Mesendoderm (in vitro differentiated cells): ENCODE results near the gene SLC30A1.

Source experiments
- DNase-seq: peaks from one replicate; pipeline ENCODE4 v3.0.0; 2013
- H2AK5ac ChIP-seq: 2 replicates; pipeline ENCODE4 v1.6.1; 2013; ENCODE audit warnings: low read length, inconsistent platforms
- H2BK120ac ChIP-seq: 2 replicates; pipeline ENCODE4 v1.6.1; 2013; ENCODE audit warnings: low read depth, mild to moderate bottlenecking, low read length, moderate library complexity, mixed read lengths
- H2BK15ac ChIP-seq: replicated peaks from 2 replicates; pipeline ENCODE4 v1.6.1; 2013; ENCODE audit warnings: low read depth, mild to moderate bottlenecking, moderate library complexity
- H2BK5ac ChIP-seq: 2 replicates; pipeline ENCODE4 v1.6.1; 2013; ENCODE audit warnings: low read length, inconsistent platforms
- H3K18ac ChIP-seq: 2 replicates; pipeline ENCODE4 v1.6.1; 2013; ENCODE audit warnings: mild to moderate bottlenecking, low read length, mixed read lengths
- H3K23ac ChIP-seq: one replicate; pipeline ENCODE4 v1.6.1; 2013; ENCODE audit warnings: low read length
- H3K27ac ChIP-seq: 2 replicates; pipeline ENCODE4 v1.5.1; 2013; ENCODE audit warnings: low read depth, mild to moderate bottlenecking, inconsistent platforms, low read length, moderate library complexity
- H3K27me3 ChIP-seq: 2 replicates; pipeline ENCODE4 v1.6.1; 2013; ENCODE audit warnings: low read length, control low read depth, mild to moderate bottlenecking, inconsistent platforms; ENCODE audit not compliant: insufficient read depth, poor library complexity
- H3K36me3 ChIP-seq: 2 replicates; pipeline ENCODE4 v1.6.1; 2013; ENCODE audit warnings: low read length, inconsistent platforms; ENCODE audit not compliant: control insufficient read depth, insufficient read depth
- H3K4ac ChIP-seq: one replicate; pipeline ENCODE4 v1.6.1; 2013; ENCODE audit warnings: low read depth, mild to moderate bottlenecking, low read length, moderate library complexity
- H3K4me1 ChIP-seq: 2 replicates; pipeline ENCODE4 v1.6.1; 2013; ENCODE audit warnings: low read depth, low read length, inconsistent platforms; ENCODE audit not compliant: control insufficient read depth
- H3K4me2 ChIP-seq: 2 replicates; pipeline ENCODE4 v1.6.1; 2013; ENCODE audit warnings: low read length
- H3K4me3 ChIP-seq: 2 replicates; pipeline ENCODE4 v1.5.1; 2013; ENCODE audit warnings: mild to moderate bottlenecking, low read length
- H3K56ac ChIP-seq: one replicate; pipeline ENCODE4 v1.6.1; 2013; ENCODE audit warnings: low read length
- H3K79me1 ChIP-seq: 2 replicates; pipeline ENCODE4 v1.6.1; 2013; ENCODE audit warnings: low read length, inconsistent platforms
- H3K79me2 ChIP-seq: 2 replicates; pipeline ENCODE4 v1.6.1; 2013; ENCODE audit warnings: mild to moderate bottlenecking, low read length; ENCODE audit not compliant: control insufficient read depth, insufficient read depth
- H3K9ac ChIP-seq: 2 replicates; pipeline ENCODE4 v1.6.1; 2013; ENCODE audit warnings: low read length, inconsistent platforms
- H4K5ac ChIP-seq: one replicate; pipeline ENCODE4 v1.6.1; 2013; ENCODE audit warnings: low read length
- H4K8ac ChIP-seq: one replicate; pipeline ENCODE4 v1.6.1; 2013; ENCODE audit warnings: low read depth, mild to moderate bottlenecking, control low read depth, low read length, moderate library complexity
- WGBS: extraction: QIAGEN DNeasy Blood & Tissue Kit; methylation state at CpG from one replicate; pipeline ENCODE4 v1.1.7; 2013; ENCODE audit warnings: low lambda C conversion rate, missing lambda C conversion rate; ENCODE audit not compliant: insufficient coverage; ENCODE audit errors: extremely low coverage; 5-methylcytosine and 5-hydroxymethylcytosine counted together

Gene SLC30A1

DNA sequence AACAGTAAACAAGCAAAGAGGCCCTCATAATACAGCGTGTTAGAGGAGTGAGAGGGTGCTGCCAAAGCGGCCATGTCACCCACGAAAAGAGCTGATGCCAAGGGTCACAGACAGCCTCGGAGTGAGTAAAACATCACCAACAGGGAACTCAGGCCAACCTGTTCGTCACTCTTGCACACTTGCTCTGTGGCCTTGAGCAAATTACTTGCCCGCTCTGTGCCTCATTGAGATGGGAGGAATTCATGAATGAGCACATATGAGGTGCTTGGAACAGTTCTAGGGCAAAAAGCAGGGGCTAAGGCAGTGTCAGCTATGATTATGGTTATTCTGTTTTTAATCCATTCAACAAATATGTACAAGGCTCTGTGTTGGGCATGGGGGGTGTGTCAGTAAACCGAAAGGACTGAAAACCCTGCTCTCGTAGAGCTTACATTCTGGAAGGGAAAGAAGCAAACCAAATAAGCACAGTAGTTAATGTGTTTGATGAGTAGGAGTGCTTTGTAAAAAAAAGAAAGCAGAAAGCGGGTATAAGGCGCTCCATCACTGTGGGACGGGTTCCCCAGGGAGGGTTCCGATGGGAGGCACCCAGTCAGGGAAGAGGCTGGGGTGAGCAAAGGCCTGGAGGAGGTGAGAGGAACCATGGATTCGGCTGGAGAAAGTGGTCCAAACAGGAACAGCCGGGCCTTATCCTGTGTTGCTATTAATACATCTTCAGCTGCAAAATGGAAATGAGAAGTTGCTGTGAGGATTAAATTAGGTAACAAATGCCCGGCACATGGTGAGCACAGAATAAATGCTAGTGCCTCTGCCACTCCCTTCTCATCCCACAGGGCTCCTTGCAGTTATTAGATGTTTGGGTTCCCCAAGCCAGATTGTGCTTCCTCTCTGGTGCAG is 47.5 kb downstream of the SLC30A1 start:
- H3K9ac ChIP-seq, result no peak overlapping the region
- DNase-seq, result no peak
- H2BK120ac ChIP-seq, result no peak overlapping the region
- H3K4ac ChIP-seq, result no peak overlapping the region
- H3K18ac ChIP-seq, result no peak overlapping the region
- no peak overlapping the region for H4K5ac ChIP-seq
- H3K36me3 ChIP-seq, result no peaks in the 10 kb centered on the region
- no peak overlapping the region for H3K27ac ChIP-seq
- H3K4me3 ChIP-seq, result no peak overlapping the region
- H2BK15ac ChIP-seq, result no peak overlapping the region
- no peak overlapping the region for H2BK5ac ChIP-seq
- H3K23ac ChIP-seq, result no peak overlapping the region
- H3K56ac ChIP-seq, result no peak overlapping the region
- no peaks in the 10 kb centered on the region for H3K79me2 ChIP-seq
- H3K4me1 ChIP-seq, result no peaks in the 10 kb centered on the region
- H3K4me2 ChIP-seq, result no peak overlapping the region
- no peaks in the 10 kb centered on the region for H3K79me1 ChIP-seq
- WGBS, result no CpG with 5 or more reads among the region's 15 CpGs
- H3K27me3 ChIP-seq, result no peaks in the 10 kb centered on the region
- H2AK5ac ChIP-seq, result no peak overlapping the region
- no peak overlapping the region for H4K8ac ChIP-seq

- Histone ChIP-seq H2BK120ac (no peak overlapping the region), H3K4me2 (no peak overlapping the region), H3K4me3 (no peak overlapping the region), H4K8ac (no peak overlapping the region), H3K9ac (no peak overlapping the region), H3K36me3 (no peaks in the 10 kb centered on the region), H3K79me2 (no peaks in the 10 kb centered on the region), H4K5ac (no peak overlapping the region), H3K27ac (no peak overlapping the region), H3K27me3 (no peaks in the 10 kb centered on the region), H2AK5ac (no peak overlapping the region), H3K23ac (no peak overlapping the region), H2BK15ac (no peak overlapping the region), H2BK5ac (no peak overlapping the region), H3K18ac (no peak overlapping the region), H3K56ac (no peak overlapping the region), H3K4me1 (no peaks in the 10 kb centered on the region), H3K4ac (no peak overlapping the region), H3K79me1 (no peaks in the 10 kb centered on the region)
- no peak for DNase-seq
- WGBS, result no CpG with 5 or more reads among the region's 2 CpGs
Observed at GRCh38 chr1:211530102-211530501, 48.9 kb downstream of the SLC30A1 start.

DNA sequence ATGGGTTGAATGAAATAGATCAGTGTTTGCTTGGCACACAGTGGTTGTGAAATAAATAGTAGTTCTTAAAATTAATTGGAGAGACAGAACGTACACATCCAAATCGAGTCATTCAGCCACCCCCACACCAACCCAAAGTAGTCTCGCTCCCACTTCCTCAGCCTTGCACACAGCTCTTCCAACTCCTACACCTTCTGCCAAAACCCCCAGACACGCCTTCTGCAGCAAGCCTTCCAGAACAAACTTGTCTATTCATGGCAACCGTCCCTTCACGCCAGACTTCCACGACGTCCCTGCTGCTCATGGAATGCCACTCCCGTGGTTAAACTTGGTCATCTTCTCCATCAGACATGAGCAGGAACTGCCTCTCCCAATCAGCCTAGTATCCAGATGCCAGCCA is 49.5 kb downstream of the SLC30A1 start:
- Histone ChIP-seq H3K4me2 (no peak overlapping the region), H4K8ac (no peak overlapping the region)

DNA sequence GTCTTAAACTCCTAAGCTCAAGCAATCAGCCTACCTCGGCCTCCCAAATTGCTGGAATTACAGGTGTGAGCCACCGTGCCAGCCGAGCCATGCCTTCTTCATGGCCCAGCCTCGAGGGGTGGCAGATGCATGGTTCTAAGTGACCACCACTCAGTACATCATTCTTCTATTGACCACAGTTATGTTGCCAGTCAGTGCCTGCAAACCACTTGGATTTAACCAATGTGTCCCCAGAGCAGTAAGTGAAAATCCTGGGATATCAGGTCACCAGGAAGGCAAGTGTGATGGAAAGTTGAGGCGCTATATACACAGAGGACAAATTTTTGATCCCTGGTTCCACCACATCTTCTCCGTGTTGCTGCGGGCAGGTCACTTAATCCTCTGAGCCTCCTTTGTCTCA is 50.0 kb downstream of the SLC30A1 start:
- H3K4ac ChIP-seq, result no peak overlapping the region
- no peak overlapping the region for H3K56ac ChIP-seq
- no peaks in the 10 kb centered on the region for H3K79me1 ChIP-seq
- no peak overlapping the region for H3K27ac ChIP-seq
- no peaks in the 10 kb centered on the region for H3K4me1 ChIP-seq
- no peaks in the 10 kb centered on the region for H3K36me3 ChIP-seq
- no peak for DNase-seq
- no CpG with 5 or more reads among the region's 7 CpGs for WGBS
- no peaks in the 10 kb centered on the region for H3K79me2 ChIP-seq
- no peak overlapping the region for H2AK5ac ChIP-seq
- H3K9ac ChIP-seq, result no peak overlapping the region
- no peak overlapping the region for H2BK15ac ChIP-seq
- no peak overlapping the region for H2BK5ac ChIP-seq
- H3K4me3 ChIP-seq, result no peak overlapping the region
- H4K8ac ChIP-seq, result no peak overlapping the region
- no peak overlapping the region for H2BK120ac ChIP-seq
- no peak overlapping the region for H4K5ac ChIP-seq
- H3K23ac ChIP-seq, result no peak overlapping the region
- no peaks in the 10 kb centered on the region for H3K27me3 ChIP-seq
- H3K4me2 ChIP-seq, result no peak overlapping the region
- no peak overlapping the region for H3K18ac ChIP-seq

More for the DNA sequence above, 49.5 kb downstream of the SLC30A1 start:
- H2BK15ac ChIP-seq, result no peak overlapping the region
- no peak overlapping the region for H2BK5ac ChIP-seq
- no peaks in the 10 kb centered on the region for H3K36me3 ChIP-seq
- no CpG with 5 or more reads among the region's 9 CpGs for WGBS
- no peak overlapping the region for H3K23ac ChIP-seq
- no peak overlapping the region for H4K5ac ChIP-seq
- no peak for DNase-seq
- no peak overlapping the region for H3K4ac ChIP-seq
- no peak overlapping the region for H3K9ac ChIP-seq
- no peak overlapping the region for H3K56ac ChIP-seq
- no peaks in the 10 kb centered on the region for H3K79me2 ChIP-seq
- no peaks in the 10 kb centered on the region for H3K27me3 ChIP-seq
- H3K4me3 ChIP-seq, result no peak overlapping the region
- no peak overlapping the region for H2AK5ac ChIP-seq
- no peak overlapping the region for H2BK120ac ChIP-seq
- no peaks in the 10 kb centered on the region for H3K4me1 ChIP-seq
- no peak overlapping the region for H3K18ac ChIP-seq
- H3K27ac ChIP-seq, result no peak overlapping the region
- no peaks in the 10 kb centered on the region for H3K79me1 ChIP-seq

DNA sequence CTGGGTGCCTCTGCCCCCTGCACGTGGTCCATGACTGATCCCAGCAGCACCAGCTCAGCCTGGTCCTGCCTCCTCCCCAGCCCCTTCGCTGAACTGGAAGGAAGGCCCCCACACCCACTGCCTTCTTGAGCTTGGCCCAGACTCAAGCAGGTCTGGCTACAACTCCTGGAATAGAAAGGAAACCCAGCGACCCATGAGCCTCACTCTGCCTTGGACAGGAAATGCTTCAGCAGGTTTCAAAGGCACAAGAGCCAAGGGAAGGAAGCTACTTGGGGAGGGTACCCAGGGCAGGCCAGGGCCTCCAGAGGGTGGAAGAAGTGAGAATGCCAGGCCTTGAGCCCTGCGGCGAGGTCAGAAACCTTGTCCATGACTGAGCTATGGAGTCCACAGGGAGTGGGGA is 51.1 kb downstream of the SLC30A1 start:
- Histone ChIP-seq H3K79me2 (no peaks in the 10 kb centered on the region), H3K9ac (no peak overlapping the region), H3K23ac (no peak overlapping the region), H3K79me1 (no peaks in the 10 kb centered on the region), H3K27me3 (no peaks in the 10 kb centered on the region), H3K27ac (no peak overlapping the region), H3K4me3 (no peak overlapping the region), H3K18ac (no peak overlapping the region), H2BK5ac (no peak overlapping the region), H2BK15ac (no peak overlapping the region), H4K5ac (no peak overlapping the region), H2BK120ac (no peak overlapping the region), H3K4ac (no peak overlapping the region), H3K4me1 (no peaks in the 10 kb centered on the region), H2AK5ac (no peak overlapping the region), H4K8ac (no peak overlapping the region), H3K36me3 (no peaks in the 10 kb centered on the region), H3K4me2 (no peak overlapping the region), H3K56ac (no peak overlapping the region)
- no peak for DNase-seq
- WGBS, result no CpG with 5 or more reads among the region's 5 CpGs

GRCh38 chr1:211527006-211527405 is 52.0 kb downstream of the SLC30A1 start:
- no peaks in the 10 kb centered on the region for H3K27me3 ChIP-seq
- H2BK120ac ChIP-seq, result no peak overlapping the region
- H3K27ac ChIP-seq, result no peak overlapping the region
- no peak overlapping the region for H3K4me2 ChIP-seq
- no CpG with 5 or more reads among the region's 3 CpGs for WGBS
- DNase-seq, result no peak
- no peaks in the 10 kb centered on the region for H3K79me1 ChIP-seq
- no peak overlapping the region for H4K5ac ChIP-seq
- no peak overlapping the region for H2BK5ac ChIP-seq
- H3K9ac ChIP-seq, result no peak overlapping the region
- H3K79me2 ChIP-seq, result no peaks in the 10 kb centered on the region
- H3K56ac ChIP-seq, result peak overlapping the region; percentile 25
- H3K4me1 ChIP-seq, result no peaks in the 10 kb centered on the region
- H3K18ac ChIP-seq, result no peak overlapping the region
- H2BK15ac ChIP-seq, result no peak overlapping the region
- no peaks in the 10 kb centered on the region for H3K36me3 ChIP-seq
- H3K4me3 ChIP-seq, result no peak overlapping the region
- no peak overlapping the region for H4K8ac ChIP-seq
- no peak overlapping the region for H3K4ac ChIP-seq
- no peak overlapping the region for H3K23ac ChIP-seq
- no peak overlapping the region for H2AK5ac ChIP-seq
